ENCODE results near the gene DCC. TPM values are rescaled to one million over a fixed set of nuclear protein-coding genes. Genes with fewer than 3 reads are reported as not detected.

Gene DCC
- total RNA-seq, 1 experiment from 2014 or later, result not detected

DNA sequence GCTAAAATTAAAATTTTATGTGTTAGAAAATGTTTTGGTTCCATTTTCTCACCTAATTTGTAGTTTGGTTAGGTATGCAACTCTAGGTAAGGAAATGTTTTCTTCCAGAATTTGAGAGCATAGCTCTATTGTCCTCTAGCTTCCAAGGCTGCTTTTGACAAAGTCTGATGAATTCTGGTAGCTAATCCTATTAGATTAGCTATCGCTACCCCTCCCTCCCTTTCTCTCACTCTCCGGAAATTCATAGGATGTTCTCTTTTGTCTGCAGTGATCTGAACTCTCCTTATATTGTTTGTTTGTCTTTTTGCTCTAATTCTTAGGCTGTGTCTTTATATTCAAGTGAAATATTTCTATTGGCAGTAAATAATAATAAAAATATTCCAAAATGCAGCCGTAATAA is 382.9 kb downstream of the DCC start:
- no peaks in the 10 kb centered on the region for H3K4me1 ChIP-seq (ENCODE audit: control insufficient read depth in 1 of 2, insufficient read depth in 2 of 2, low read length in 2 of 2)
- DNase-seq (ENCODE audit: low read depth, low spot score) (no peak), ATAC-seq (no peak)
- H3K4me2 ChIP-seq (ENCODE audit: low read length), result no peak overlapping the region
- BruUV-seq (replicated peaks), result no TSS peak
- H2AFZ ChIP-seq (ENCODE audit: low read depth, low read length, poor library complexity, severe bottlenecking), result no peak overlapping the region
- H3K27ac ChIP-seq (ENCODE audit: low read depth, low read length), result no peak overlapping the region
- H3K9me2 ChIP-seq (ENCODE audit: insufficient read depth), result no peaks in the 10 kb centered on the region
- H3K4me3 ChIP-seq (replicated peaks in 1 of 2; ENCODE audit: low read depth in 1 of 2, low read length in 2 of 2), result no peak overlapping the region
- no peak overlapping the region for H3K9ac ChIP-seq (ENCODE audit: low read length)
- no peaks in the 10 kb centered on the region for H4K20me1 ChIP-seq (ENCODE audit: insufficient read depth)
- ChIA-PET RAD21 (ENCODE audit: low non-redundant PET in 1 of 2, low total read pairs in 2 of 2, uncharacterized antibody in 2 of 2, unreplicated experiment in 2 of 2) (no interaction called here), POLR2A (no interaction called here), CTCF (no interaction called here)
- TF ChIP-seq, protein P1, sequence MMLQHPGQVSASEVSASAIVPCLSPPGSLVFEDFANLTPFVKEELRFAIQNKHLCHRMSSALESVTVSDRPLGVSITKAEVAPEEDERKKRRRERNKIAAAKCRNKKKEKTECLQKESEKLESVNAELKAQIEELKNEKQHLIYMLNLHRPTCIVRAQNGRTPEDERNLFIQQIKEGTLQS (IDR thresholded peaks at IDR 0.05), result no peak
- no peak for TF ChIP-seq JUND (IDR thresholded peaks at IDR 0.05)
- no peak for TF ChIP-seq CBX3 (IDR thresholded peaks at IDR 0.05; ENCODE audit: low read depth)
- no peak for TF ChIP-seq SIN3A (IDR thresholded peaks at IDR 0.05; ENCODE audit: low read depth)
- TF ChIP-seq, protein P2, sequence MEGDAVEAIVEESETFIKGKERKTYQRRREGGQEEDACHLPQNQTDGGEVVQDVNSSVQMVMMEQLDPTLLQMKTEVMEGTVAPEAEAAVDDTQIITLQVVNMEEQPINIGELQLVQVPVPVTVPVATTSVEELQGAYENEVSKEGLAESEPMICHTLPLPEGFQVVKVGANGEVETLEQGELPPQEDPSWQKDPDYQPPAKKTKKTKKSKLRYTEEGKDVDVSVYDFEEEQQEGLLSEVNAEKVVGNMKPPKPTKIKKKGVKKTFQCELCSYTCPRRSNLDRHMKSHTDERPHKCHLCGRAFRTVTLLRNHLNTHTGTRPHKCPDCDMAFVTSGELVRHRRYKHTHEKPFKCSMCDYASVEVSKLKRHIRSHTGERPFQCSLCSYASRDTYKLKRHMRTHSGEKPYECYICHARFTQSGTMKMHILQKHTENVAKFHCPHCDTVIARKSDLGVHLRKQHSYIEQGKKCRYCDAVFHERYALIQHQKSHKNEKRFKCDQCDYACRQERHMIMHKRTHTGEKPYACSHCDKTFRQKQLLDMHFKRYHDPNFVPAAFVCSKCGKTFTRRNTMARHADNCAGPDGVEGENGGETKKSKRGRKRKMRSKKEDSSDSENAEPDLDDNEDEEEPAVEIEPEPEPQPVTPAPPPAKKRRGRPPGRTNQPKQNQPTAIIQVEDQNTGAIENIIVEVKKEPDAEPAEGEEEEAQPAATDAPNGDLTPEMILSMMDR (IDR thresholded peaks at IDR 0.05 in 2 of 3, conservative IDR thresholded peaks at IDR 0.05 in 1 of 3; ENCODE audit: borderline replicate concordance in 1 of 3, insufficient read depth in 1 of 3, low read depth in 2 of 3, low read length in 2 of 3), result no peak
- TF ChIP-seq, protein P3, sequence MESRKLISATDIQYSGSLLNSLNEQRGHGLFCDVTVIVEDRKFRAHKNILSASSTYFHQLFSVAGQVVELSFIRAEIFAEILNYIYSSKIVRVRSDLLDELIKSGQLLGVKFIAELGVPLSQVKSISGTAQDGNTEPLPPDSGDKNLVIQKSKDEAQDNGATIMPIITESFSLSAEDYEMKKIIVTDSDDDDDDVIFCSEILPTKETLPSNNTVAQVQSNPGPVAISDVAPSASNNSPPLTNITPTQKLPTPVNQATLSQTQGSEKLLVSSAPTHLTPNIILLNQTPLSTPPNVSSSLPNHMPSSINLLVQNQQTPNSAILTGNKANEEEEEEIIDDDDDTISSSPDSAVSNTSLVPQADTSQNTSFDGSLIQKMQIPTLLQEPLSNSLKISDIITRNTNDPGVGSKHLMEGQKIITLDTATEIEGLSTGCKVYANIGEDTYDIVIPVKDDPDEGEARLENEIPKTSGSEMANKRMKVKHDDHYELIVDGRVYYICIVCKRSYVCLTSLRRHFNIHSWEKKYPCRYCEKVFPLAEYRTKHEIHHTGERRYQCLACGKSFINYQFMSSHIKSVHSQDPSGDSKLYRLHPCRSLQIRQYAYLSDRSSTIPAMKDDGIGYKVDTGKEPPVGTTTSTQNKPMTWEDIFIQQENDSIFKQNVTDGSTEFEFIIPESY (IDR thresholded peaks at IDR 0.05; ENCODE audit: extremely low read depth, insufficient replicate concordance, low read length), result no peak
- TF ChIP-seq, protein P4, sequence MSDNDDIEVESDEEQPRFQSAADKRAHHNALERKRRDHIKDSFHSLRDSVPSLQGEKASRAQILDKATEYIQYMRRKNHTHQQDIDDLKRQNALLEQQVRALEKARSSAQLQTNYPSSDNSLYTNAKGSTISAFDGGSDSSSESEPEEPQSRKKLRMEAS (IDR thresholded peaks at IDR 0.05), result no peak
- TF ChIP-seq, protein P5, sequence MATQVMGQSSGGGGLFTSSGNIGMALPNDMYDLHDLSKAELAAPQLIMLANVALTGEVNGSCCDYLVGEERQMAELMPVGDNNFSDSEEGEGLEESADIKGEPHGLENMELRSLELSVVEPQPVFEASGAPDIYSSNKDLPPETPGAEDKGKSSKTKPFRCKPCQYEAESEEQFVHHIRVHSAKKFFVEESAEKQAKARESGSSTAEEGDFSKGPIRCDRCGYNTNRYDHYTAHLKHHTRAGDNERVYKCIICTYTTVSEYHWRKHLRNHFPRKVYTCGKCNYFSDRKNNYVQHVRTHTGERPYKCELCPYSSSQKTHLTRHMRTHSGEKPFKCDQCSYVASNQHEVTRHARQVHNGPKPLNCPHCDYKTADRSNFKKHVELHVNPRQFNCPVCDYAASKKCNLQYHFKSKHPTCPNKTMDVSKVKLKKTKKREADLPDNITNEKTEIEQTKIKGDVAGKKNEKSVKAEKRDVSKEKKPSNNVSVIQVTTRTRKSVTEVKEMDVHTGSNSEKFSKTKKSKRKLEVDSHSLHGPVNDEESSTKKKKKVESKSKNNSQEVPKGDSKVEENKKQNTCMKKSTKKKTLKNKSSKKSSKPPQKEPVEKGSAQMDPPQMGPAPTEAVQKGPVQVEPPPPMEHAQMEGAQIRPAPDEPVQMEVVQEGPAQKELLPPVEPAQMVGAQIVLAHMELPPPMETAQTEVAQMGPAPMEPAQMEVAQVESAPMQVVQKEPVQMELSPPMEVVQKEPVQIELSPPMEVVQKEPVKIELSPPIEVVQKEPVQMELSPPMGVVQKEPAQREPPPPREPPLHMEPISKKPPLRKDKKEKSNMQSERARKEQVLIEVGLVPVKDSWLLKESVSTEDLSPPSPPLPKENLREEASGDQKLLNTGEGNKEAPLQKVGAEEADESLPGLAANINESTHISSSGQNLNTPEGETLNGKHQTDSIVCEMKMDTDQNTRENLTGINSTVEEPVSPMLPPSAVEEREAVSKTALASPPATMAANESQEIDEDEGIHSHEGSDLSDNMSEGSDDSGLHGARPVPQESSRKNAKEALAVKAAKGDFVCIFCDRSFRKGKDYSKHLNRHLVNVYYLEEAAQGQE (IDR thresholded peaks at IDR 0.05; ENCODE audit: low read depth), result no peak
- TF ChIP-seq ZFX (IDR thresholded peaks at IDR 0.05), result no peak
- H3K79me2 ChIP-seq (ENCODE audit: insufficient read depth, low read length), result no peaks in the 10 kb centered on the region
- no peaks in the 10 kb centered on the region for H3K36me3 ChIP-seq (ENCODE audit: control insufficient read depth in 1 of 2, insufficient read depth in 2 of 2, low read length in 2 of 2)
- peaks cover 11 to 20% of the 10 kb centered on the region in 2 experiments; a peak in 2 of 4 replicates for H3K9me3 ChIP-seq (ENCODE audit: control insufficient read depth in 1 of 2, insufficient read depth in 1 of 2, low read depth in 1 of 2, low read length in 2 of 2)
- no peaks in the 10 kb centered on the region for H3K27me3 ChIP-seq (ENCODE audit: insufficient read depth, low read length)
- intact Hi-C loops (cut with micrococcal nuclease), result no loop called here

Data from HCT116 (cell line).